AG04449 (cell line): ENCODE measurements around the gene PDE1C.
A peak's percentile ranks its signal among the peaks of the same experiment; 100 is the strongest.

Experiments used
- CTCF ChIA-PET: fragments of 350-600 bp; formaldehyde crosslinking; extraction: SDS; loops from one replicate; lab custom pipeline; 2021; ENCODE audit warnings: antibody characterized with exemption; lab: Yijun Ruan, JAX
- POLR2A ChIA-PET: fragments of 400-600, 350-600 bp; formaldehyde crosslinking; extraction: SDS; loops from one replicate; lab custom pipeline; 2020; ENCODE audit warnings: antibody characterized with exemption, inconsistent platforms; lab: Yijun Ruan, JAX
- DNase-seq: peaks from one replicate; pipeline ENCODE4 v3.0.0-alpha.2; 2010; ENCODE audit warnings: low read depth, low spot score
- H3K4me3 ChIP-seq: 2 replicates; pipeline ENCODE4 v1.5.1; 2011; ENCODE audit warnings: low read depth, mild to moderate bottlenecking, control low read depth, low read length
- CTCF ChIP-seq: IDR thresholded peaks from one replicate; pipeline ENCODE4 v1.5.1; 2011; ENCODE audit warnings: mild to moderate bottlenecking, moderate library complexity, low read length, control low read depth, inconsistent platforms; ENCODE audit not compliant: insufficient read depth; ENCODE audit errors: missing control alignments

Gene PDE1C

GRCh38 chr7:32104766-32105165 is 34.6 kb upstream of the PDE1C start:
- no peak for DNase-seq
- CTCF ChIA-PET = interaction anchor here (1.3 kb wide), 1 partner anchor 9 kb away, joined by 4 read pairs; no protein-coding TSS in a partner anchor
- POLR2A ChIA-PET = no interaction called here
- no peak for TF ChIP-seq CTCF
- H3K4me3 ChIP-seq = no peak overlapping the region

GRCh38 chr7:32103361-32103760 is 33.2 kb upstream of the PDE1C start:
- ChIA-PET CTCF (no interaction called here), POLR2A (no interaction called here)
- TF ChIP-seq CTCF = no peak
- no peak overlapping the region for H3K4me3 ChIP-seq
- no peak for DNase-seq

DNA sequence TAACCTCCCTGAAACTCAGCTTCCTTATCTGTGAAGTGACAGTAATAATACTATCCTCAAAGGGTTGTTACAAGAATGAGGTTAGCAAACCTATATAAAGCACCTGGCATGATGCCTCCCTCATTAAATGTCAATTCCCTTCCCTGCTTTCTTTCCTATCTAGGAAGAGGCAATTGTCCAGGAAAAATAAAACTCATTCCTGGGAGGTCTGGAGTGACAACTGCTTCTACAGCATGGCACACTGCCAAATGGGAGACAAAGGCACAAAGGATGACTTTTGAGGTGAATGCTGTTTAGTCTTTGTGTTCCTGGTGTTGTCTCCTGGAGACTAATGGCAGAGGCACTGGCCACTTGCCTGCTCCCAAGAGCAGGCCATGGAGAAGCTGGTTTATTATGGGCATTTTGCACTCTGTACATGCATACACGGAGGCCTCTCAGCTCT is 32.2 kb upstream of the PDE1C start:
- POLR2A ChIA-PET = no interaction called here
- TF ChIP-seq CTCF = no peak
- DNase-seq = no peak
- CTCF ChIA-PET = no interaction called here
- no peak overlapping the region for H3K4me3 ChIP-seq

- no peak for TF ChIP-seq CTCF
- no peak for DNase-seq
Measured at GRCh38 chr7:32100407-32100907, 30.2 kb upstream of the PDE1C start.

DNA sequence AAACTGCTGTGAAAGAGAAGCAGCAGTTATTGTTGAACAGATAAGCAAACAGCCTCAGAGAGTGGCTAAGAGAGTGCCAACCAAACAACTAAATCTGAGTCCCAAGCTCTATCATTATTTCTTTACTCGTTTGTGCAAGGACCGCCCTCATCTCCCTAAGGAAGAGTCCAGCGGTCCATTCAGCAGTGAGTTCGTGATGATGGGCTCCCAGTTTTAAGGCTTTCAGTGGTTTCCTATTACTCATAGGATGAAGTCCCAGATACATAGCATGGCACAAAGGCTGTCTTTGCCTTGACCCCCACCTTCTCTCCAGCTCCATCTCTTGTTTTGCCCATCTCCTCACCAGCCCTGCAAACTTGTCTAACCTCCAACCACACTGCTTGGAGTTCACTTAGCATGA is 24.3 kb upstream of the PDE1C start:
- no peak for DNase-seq
- TF ChIP-seq CTCF = no peak
- no peak overlapping the region for H3K4me3 ChIP-seq
- ChIA-PET CTCF (interaction anchor here (0.8 kb wide), 1 partner anchor 70 kb away, joined by 3 read pairs; no protein-coding TSS in a partner anchor), POLR2A (no interaction called here)

More at GRCh38 chr7:32100407-32100907, 30.2 kb upstream of the PDE1C start:
- ChIA-PET CTCF (no interaction called here), POLR2A (no interaction called here)
- no peak overlapping the region for H3K4me3 ChIP-seq

- no peak for TF ChIP-seq CTCF
- CTCF ChIA-PET = interaction anchor here (1.1 to 1.2 kb wide), 2 partner anchors 72 to 111 kb away, joined by 3 to 4 read pairs; no protein-coding TSS in a partner anchor
- DNase-seq = peak; percentile 90
- POLR2A ChIA-PET = interaction anchor here (1.0 kb wide), 1 partner anchor 21 kb away, joined by 3 read pairs; no protein-coding TSS in a partner anchor
- H3K4me3 ChIP-seq = no peak overlapping the region
Measured at GRCh38 chr7:32093415-32094408, 23.5 kb upstream of the PDE1C start.
